Measurements from ENCODE around the gene CARTPT. TPM values are rescaled to one million over a fixed set of nuclear protein-coding genes. Genes with fewer than 3 reads are reported as not detected.

The CARTPT gene
- total RNA-seq, 1 experiment from 2014 or later: not detected

DNA sequence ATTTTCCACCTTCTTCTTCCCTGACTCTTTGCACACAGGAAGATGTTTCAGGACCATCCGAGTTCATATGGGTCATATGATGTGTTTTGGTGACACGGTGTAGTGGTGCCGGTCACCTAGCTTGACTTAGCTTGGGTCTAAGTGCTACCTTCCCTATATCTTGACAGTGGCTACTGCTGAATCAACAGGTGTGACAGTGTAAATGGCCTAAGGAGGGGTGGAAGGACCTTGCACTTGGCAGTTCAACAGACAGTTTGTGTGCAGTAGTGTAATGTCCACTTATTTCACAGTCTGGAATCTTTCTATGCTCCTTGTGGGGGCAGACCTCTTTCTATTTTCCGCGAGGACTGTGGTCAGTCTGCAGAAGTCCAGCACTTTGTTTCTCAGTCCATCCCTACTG, 43.8 kb downstream of the CARTPT start:
- ChIA-PET CTCF (no interaction called here), POLR2A (no interaction called here)

DNA sequence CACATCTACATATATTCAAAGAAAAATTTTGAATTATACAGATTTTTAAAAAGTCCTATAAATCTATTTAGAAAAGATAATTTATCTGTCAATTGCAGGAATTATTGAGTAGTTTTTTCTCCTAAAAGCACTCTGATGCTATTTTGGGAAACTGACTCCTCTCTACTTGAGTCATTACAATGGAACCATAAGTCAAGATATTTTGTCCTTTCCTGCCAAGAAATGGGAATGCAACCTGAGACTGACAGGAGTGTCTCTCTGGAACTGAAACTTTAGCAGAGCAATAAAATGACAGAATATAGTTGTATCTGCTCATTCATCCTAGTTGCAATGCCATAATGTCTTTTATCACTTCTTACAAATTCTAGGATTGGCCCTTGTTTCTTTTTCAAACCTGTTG, 48.6 kb downstream of the CARTPT start:
- Histone ChIP-seq H3K36me3 (ENCODE audit: control insufficient read depth, insufficient read depth, low read length) (no peaks in the 10 kb centered on the region), H3K27me3 (replicated peaks; ENCODE audit: control insufficient read depth, insufficient read depth, low read length) (peaks cover 2% of the 10 kb centered on the region; the same call in 1 of the 2 replicates), H3K9me3 (no peaks in the 10 kb centered on the region), H3K4me1 (no peaks in the 10 kb centered on the region), H3K4me3 (ENCODE audit: low read depth, low read length) (no peak overlapping the region)
- H3K27me3 Mint-ChIP-seq (ENCODE audit: insufficient read depth, unreplicated experiment): peaks cover 20% of the 10 kb centered on the region
- intact Hi-C loops (cut with micrococcal nuclease; ENCODE audit: unreplicated experiment): no loop called here
- H3K4me3 Mint-ChIP-seq (ENCODE audit: unreplicated experiment): no peak overlapping the region
- no peak overlapping the region for H3K27ac Mint-ChIP-seq (ENCODE audit: unreplicated experiment)
- ChIA-PET POLR2A (no interaction called here), CTCF (no interaction called here)
- TF ChIP-seq, protein P1, sequence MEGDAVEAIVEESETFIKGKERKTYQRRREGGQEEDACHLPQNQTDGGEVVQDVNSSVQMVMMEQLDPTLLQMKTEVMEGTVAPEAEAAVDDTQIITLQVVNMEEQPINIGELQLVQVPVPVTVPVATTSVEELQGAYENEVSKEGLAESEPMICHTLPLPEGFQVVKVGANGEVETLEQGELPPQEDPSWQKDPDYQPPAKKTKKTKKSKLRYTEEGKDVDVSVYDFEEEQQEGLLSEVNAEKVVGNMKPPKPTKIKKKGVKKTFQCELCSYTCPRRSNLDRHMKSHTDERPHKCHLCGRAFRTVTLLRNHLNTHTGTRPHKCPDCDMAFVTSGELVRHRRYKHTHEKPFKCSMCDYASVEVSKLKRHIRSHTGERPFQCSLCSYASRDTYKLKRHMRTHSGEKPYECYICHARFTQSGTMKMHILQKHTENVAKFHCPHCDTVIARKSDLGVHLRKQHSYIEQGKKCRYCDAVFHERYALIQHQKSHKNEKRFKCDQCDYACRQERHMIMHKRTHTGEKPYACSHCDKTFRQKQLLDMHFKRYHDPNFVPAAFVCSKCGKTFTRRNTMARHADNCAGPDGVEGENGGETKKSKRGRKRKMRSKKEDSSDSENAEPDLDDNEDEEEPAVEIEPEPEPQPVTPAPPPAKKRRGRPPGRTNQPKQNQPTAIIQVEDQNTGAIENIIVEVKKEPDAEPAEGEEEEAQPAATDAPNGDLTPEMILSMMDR (IDR thresholded peaks at IDR 0.05; ENCODE audit: insufficient read depth in 1 of 2, low read depth in 1 of 2, low read length in 1 of 2, severe bottlenecking in 1 of 2, unreplicated experiment in 1 of 2): no peak
- no TSS peak for BruUV-seq (replicated peaks)
- no peak for DNase-seq
- H3K36me3 Mint-ChIP-seq (ENCODE audit: insufficient read depth, unreplicated experiment): no peaks in the 10 kb centered on the region
- H3K9me3 Mint-ChIP-seq (ENCODE audit: unreplicated experiment): no peaks in the 10 kb centered on the region
- H3K4me1 Mint-ChIP-seq (ENCODE audit: low read depth, unreplicated experiment): no peaks in the 10 kb centered on the region

More for the DNA sequence above, 43.8 kb downstream of the CARTPT start:
- Mint-ChIP-seq H3K36me3 (ENCODE audit: insufficient read depth, unreplicated experiment) (no peaks in the 10 kb centered on the region), H3K27ac (ENCODE audit: unreplicated experiment) (no peak overlapping the region), H3K27me3 (ENCODE audit: insufficient read depth, unreplicated experiment) (peaks cover 10% of the 10 kb centered on the region), H3K4me3 (ENCODE audit: unreplicated experiment) (no peak overlapping the region), H3K9me3 (ENCODE audit: unreplicated experiment) (no peaks in the 10 kb centered on the region), H3K4me1 (ENCODE audit: low read depth, unreplicated experiment) (no peaks in the 10 kb centered on the region)
- intact Hi-C loops (cut with micrococcal nuclease; ENCODE audit: unreplicated experiment): no loop called here
- Histone ChIP-seq H3K9me3 (no peaks in the 10 kb centered on the region; the same call in none of the 2 replicates), H3K4me1 (no peaks in the 10 kb centered on the region), H3K4me3 (ENCODE audit: low read depth, low read length) (no peak overlapping the region), H3K27me3 (replicated peaks; ENCODE audit: control insufficient read depth, insufficient read depth, low read length) (peaks cover 2% of the 10 kb centered on the region; the same call in 1 of the 2 replicates), H3K36me3 (ENCODE audit: control insufficient read depth, insufficient read depth, low read length) (no peaks in the 10 kb centered on the region)
- TF ChIP-seq, protein P1 (IDR thresholded peaks at IDR 0.05; ENCODE audit: insufficient read depth in 1 of 2, low read depth in 1 of 2, low read length in 1 of 2, severe bottlenecking in 1 of 2, unreplicated experiment in 1 of 2): no peak
- DNase-seq: no peak
- no TSS peak for BruUV-seq (replicated peaks)

DNA sequence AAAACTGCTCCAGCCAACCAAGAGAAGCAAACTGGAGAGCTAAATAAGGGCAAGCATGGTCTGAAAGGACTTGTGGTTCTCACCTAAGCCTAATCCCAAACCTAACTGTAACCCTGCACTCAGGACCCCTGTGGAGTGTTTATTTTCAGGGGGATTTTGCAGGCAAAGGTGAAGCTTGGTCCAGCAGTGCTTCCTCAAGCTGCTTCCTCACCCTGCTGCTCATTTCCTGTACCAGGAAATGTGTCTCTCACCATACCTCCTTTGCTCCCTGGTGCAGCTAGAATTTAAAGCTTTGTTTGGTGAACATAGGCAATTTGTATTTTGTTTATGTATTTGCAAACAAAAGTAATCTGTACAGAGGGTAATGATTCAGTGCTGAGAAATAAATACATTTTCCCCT, 50.2 kb downstream of the CARTPT start:
- Mint-ChIP-seq H3K27ac (ENCODE audit: unreplicated experiment) (no peak overlapping the region), H3K36me3 (ENCODE audit: insufficient read depth, unreplicated experiment) (no peaks in the 10 kb centered on the region), H3K9me3 (ENCODE audit: unreplicated experiment) (no peaks in the 10 kb centered on the region), H3K4me1 (ENCODE audit: low read depth, unreplicated experiment) (no peaks in the 10 kb centered on the region), H3K27me3 (ENCODE audit: insufficient read depth, unreplicated experiment) (peaks cover 29% of the 10 kb centered on the region), H3K4me3 (ENCODE audit: unreplicated experiment) (no peak overlapping the region)
- intact Hi-C loops (cut with micrococcal nuclease; ENCODE audit: unreplicated experiment): no loop called here
- Histone ChIP-seq H3K9me3 (no peaks in the 10 kb centered on the region), H3K27me3 (replicated peaks; ENCODE audit: control insufficient read depth, insufficient read depth, low read length) (no peaks in the 10 kb centered on the region), H3K4me3 (ENCODE audit: low read depth, low read length) (no peak overlapping the region), H3K4me1 (no peaks in the 10 kb centered on the region), H3K36me3 (ENCODE audit: control insufficient read depth, insufficient read depth, low read length) (no peaks in the 10 kb centered on the region)
- POLR2A ChIA-PET: no interaction called here
- no TSS peak for BruUV-seq (replicated peaks)
- no peak for DNase-seq
- TF ChIP-seq, protein P1 (IDR thresholded peaks at IDR 0.05; ENCODE audit: insufficient read depth in 1 of 2, low read depth in 1 of 2, low read length in 1 of 2, severe bottlenecking in 1 of 2, unreplicated experiment in 1 of 2): no peak
- CTCF ChIA-PET: no interaction called here
